ENCODE measurements around the gene PRDM16. TPM values are rescaled to one million over a fixed set of nuclear protein-coding genes. Genes with fewer than 3 reads are reported as not detected.
A peak's percentile ranks its signal among the peaks of the same experiment; 100 is the strongest.

PRDM16 gene
- polyA plus RNA-seq, 6 donors from 2014 or later, result not detected

DNA sequence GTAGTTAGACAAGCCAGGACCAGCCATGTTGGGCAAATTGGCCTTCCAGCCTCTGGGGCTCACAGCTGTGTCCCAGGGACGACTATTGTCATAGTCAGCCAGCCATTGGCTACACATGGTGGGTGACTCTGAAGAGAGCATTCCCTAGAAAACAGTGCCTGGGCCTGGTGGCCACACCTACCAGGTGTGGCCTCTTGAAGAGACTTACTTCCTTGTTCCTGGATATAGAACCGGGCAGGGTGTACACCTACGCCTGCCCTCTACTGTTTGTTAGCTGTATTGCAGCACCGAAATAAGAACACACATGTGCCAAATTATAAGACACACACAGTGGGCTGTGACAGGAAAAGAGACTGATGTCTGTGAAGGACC, 250.9 kb downstream of the PRDM16 start:
- Mint-ChIP-seq H3K27ac (no peak overlapping the region), H3K9me3 (peaks cover 5 to 11% (median 7%) of the 10 kb centered on the region in 7 donors), H3K4me3 (no peak overlapping the region), H3K36me3 (no peaks in the 10 kb centered on the region), H3K27me3 (peaks cover 3 to 22% (median 11%) of the 10 kb centered on the region in 3 donors), H3K4me1 (peaks cover 0 to 11% (median 10%) of the 10 kb centered on the region in 3 donors)
- DNase-seq (no peak), ATAC-seq (ENCODE audit: low read depth in 2 of 2) (peak in 1 of 2 donors; percentile 27)

DNA sequence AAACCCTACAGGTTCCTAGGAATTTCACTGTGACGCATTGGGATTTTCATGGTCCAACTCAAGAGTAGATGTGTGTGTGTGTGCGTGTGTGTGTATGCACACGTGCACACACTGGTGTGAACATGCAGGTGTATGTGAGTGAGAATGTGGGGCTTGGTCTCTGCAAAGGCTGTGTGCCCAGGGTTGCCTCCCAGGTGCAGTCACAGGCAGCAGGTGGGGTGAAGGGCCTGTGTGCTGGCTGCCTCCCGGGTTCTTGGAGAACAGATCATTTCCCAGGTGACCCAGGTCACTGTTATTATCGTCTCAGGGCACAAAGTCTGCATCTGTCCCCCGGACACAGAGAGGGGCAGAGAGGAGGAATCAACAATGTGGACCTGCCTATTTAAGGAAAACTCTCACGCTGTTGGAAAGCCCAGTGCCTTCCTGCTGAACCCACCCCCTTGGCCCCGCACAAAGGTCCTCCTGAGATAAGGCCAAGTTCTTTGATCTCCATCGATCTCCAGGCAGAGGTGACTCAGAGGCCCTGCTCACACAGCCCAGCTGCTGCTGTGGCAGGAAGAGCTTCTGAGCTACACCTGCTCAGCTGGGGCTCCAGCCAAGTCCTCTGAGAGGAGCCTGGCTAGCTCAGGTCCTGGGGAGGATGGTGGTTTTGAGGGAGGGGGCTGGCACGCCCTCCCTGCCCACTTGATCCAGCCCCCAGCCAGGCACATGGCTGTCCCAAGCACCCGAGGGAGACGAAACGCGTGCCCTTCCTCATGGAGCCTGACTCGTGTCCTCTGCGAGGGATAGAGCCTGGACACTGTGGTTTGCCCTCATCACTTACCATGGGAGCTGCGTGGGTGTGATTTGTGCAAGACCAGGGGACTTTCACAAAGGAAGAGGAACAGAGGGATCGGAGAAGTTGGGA, 251.5 kb downstream of the PRDM16 start:
- DNase-seq (no peak), ATAC-seq (ENCODE audit: low read depth in 2 of 2) (no peak)
- no peak overlapping the region for H3K27ac Mint-ChIP-seq
- no peaks in the 10 kb centered on the region for H3K36me3 Mint-ChIP-seq
- H3K9me3 Mint-ChIP-seq, result peaks cover 5 to 10% (median 7%) of the 10 kb centered on the region in 7 donors
- H3K27me3 Mint-ChIP-seq, result peaks cover 3 to 26% (median 13%) of the 10 kb centered on the region in 3 donors
- H3K4me3 Mint-ChIP-seq, result no peak overlapping the region
- H3K4me1 Mint-ChIP-seq, result peaks cover 0 to 11% (median 10%) of the 10 kb centered on the region in 3 donors

DNA sequence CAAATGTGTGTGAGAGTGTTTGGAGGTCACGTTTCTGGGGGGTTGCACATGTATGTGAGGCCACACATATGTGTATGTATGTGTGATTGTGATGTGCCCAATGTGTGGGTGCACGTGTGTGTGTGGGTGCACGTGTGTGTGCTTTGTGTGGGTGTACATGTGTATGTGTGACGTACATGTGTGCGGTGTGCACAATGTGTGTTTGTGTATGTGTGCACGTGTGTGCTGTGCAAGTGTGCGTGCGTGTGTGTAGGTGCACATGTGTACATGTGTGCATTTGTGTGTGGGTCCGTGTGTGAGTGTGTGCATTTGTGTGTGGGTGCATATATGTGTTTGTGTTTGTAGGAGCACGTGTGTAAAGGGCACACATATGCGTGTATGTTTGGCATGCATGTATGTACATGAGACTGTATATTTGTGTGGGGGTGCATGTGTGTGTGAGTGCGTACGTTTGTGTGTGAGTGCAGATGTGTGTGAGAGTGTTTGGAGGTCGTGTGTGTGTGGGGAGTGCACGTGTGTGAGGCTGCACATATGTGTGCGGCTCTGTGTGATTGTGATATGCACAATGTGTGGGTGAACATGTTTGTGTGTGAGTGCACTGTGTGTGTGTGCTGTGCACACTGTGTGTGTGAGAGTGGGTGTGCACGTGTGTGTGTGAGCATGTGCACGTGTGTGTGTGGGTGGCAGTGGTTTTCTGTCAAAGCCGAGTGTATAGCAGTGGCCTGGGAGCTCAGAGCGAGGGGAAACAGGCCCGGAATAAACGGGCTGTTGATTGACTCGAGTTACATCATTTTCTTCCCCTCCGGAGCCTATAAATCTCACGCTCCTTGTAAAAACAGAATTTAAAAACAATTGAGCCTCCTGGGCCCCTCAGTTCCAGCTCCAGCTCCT, 252.8 kb downstream of the PRDM16 start:
- no peak overlapping the region for H3K4me3 Mint-ChIP-seq
- H3K4me1 Mint-ChIP-seq, result peaks cover 0 to 6% (median 5%) of the 10 kb centered on the region in 3 donors
- no peaks in the 10 kb centered on the region for H3K36me3 Mint-ChIP-seq
- ATAC-seq (ENCODE audit: low read depth in 2 of 2) (no peak), DNase-seq (no peak)
- no peak overlapping the region for H3K27ac Mint-ChIP-seq
- peaks cover 3 to 37% (median 13%) of the 10 kb centered on the region in 3 donors for H3K27me3 Mint-ChIP-seq
- peaks cover under 1 to 5% (median 1%) of the 10 kb centered on the region in 7 donors for H3K9me3 Mint-ChIP-seq

DNA sequence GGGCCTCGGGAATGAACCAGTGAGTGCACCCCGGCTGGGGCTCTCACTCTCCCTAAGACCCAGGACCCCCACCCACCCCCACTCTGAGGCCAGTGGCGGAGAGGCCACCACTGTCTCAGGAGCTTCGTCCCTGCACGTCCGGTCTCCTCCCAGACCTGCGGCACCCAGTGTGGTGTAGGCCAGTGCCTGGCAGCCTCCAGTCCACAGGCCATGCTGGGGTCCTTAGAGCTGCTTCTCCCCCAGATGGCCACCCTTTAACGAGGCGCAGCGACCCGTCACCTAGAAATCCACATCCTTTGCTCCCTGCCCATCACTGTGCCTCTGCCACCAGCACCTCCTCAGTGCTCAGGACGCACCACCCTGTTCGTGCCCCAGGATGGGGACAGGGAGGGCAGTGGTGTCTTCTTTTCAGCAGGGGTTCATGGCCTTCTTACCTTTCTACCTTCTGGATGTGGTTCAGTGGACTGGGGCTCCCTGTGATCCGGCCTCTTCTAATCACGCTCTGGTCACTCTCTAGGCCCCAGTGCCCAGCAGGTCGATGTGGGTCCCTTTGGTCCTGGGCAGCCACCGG, 253.5 kb downstream of the PRDM16 start:
- DNase-seq (no peak), ATAC-seq (ENCODE audit: low read depth in 2 of 2) (no peak)
- H3K27me3 Mint-ChIP-seq, result peaks cover 3 to 40% (median 13%) of the 10 kb centered on the region in 3 donors
- H3K4me3 Mint-ChIP-seq, result no peak overlapping the region
- no peaks in the 10 kb centered on the region for H3K36me3 Mint-ChIP-seq
- H3K27ac Mint-ChIP-seq, result no peak overlapping the region
- H3K4me1 Mint-ChIP-seq, result peaks cover 0 to 3% (median 3%) of the 10 kb centered on the region in 3 donors
- H3K9me3 Mint-ChIP-seq, result peaks cover 0 to 3% (median 0%) of the 10 kb centered on the region in 7 donors

DNA sequence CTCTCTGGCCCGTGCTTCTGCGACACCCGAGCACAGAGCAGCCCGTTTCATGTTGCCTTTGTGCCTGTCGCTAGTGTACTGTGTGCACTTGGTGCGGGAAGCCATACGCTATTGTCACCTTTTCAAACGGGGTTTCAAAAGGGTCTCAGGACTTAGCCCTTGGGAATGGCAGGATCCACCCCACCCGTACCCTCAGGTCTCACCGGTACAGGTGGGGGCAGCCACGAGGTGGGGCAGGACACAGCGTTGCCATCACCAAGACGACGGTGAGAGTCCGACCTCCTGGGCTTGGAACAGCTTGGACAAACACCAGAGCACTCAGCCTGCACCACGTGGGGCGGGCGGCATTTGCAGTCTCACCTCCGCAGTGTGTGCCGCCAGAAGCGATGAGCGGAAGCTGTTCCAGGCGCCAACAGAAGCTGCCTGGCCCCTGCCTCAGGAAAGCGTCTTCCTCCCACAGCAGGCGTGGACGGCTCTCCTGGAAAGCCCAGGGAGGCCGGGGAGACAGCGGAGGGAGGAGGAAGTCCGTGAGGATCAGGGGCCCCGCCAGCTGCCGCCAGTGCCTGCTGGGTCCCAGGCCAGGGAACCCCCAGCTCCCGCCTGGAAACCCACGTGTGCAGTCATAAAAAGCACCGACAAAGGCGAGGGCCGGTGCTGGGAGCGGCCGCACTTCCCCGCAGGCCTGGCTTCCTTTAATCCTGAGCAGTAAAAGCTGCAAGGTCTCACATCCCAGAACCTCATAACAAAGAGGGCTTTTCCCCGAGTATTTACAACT, 254.2 kb downstream of the PRDM16 start:
- DNase-seq (no peak), ATAC-seq (ENCODE audit: low read depth in 2 of 2) (no peak)
- Mint-ChIP-seq H3K9me3 (peaks cover 0 to under 1% (median 0%) of the 10 kb centered on the region in 7 donors), H3K27ac (no peak overlapping the region), H3K4me3 (no peak overlapping the region), H3K27me3 (peaks cover 3 to 40% (median 13%) of the 10 kb centered on the region in 3 donors), H3K4me1 (peaks cover 0 to 3% (median 3%) of the 10 kb centered on the region in 3 donors), H3K36me3 (no peaks in the 10 kb centered on the region)

DNA sequence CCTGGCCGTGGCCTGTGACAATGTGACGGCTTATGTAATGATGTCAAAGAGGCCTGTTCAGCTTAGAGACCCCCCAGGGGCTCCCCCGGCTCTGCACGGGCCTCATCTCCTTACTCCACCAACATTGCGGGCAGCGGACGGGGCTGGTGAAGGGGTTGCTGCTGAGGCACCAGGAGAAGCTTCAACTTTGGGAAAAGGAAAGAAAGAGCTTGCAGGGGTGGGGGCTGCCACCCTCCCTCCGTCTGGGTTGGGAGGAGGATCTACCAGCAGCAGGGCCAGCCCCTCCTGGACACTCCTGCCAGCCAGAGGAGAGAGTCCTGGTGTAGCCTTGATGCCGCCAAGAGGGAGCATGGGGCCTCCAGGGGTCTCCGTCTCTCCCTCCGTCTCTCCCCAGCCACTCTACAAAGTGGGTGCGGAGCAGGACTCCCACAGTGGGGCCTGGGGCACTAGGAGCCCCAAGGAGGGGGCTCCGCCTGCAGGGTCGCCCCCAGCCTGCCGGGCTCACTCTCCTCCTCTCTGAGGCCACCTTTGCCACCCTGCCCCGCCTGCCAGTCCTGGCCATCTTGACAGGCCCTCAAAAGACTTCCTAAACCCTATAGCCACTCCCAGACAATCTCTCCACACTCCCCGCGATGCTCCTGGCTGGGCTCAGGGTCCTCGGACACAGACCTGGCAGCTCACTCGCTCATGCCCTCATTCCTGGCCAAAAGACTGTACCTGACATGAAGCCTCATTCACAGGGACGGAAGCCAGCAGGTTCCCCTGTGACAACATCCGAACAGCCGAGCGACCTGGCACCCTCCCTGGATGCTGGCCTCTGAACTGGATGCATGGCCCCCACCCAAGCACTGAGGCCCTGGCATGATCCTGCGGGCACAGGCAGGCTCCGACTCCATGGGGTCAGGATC, 255.0 kb downstream of the PRDM16 start:
- Mint-ChIP-seq H3K4me3 (no peak overlapping the region), H3K27me3 (peaks cover 3 to 40% (median 13%) of the 10 kb centered on the region in 3 donors), H3K27ac (peak overlapping the region in 1 of 6 donors; percentile 82), H3K36me3 (no peaks in the 10 kb centered on the region), H3K9me3 (no peaks in the 10 kb centered on the region), H3K4me1 (peaks cover 0 to 3% (median 3%) of the 10 kb centered on the region in 3 donors)
- ATAC-seq (ENCODE audit: low read depth in 2 of 2) (no peak), DNase-seq (no peak)

DNA sequence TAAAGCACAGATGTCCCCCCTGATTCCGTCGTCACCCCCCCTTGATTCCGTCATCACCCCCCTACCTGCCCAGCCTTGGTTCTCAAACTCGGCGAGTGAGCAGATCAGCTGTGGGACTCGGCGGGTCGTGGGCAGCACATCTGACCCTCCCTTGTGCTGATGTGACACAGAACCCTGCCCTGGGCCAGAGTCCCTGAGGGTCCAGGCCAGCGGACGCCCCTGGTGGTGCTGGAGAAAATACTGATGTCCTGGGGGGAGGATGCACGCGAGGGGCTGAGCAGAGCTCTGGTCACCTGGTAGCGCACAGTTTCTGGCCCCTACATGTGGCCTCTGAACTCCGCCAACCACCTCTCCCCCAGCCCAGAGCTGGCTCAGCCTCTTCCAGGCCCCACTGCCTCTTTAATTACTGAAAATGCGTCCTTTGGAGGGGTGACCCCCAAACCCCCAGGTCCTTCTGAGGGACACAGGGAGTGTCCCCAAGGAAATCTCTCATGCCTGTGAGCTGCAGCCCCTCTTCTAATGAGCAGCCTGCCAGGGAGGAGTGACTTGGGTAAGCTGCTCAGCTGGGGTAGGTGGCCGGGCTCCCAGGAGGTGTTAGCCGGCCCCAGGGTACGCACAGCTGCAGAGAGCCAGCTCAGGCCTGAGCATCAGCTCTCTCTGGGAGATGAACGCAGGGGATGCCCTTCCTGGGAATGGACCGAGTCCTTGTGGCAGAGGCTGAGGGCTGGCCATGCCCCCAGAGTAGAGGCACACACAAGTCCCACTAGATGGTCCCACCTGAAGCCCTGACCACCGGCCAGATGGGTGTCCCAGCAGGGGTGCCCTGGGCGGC, 255.9 kb downstream of the PRDM16 start:
- Mint-ChIP-seq H3K4me1 (peaks cover 0 to 3% (median 3%) of the 10 kb centered on the region in 3 donors), H3K27me3 (peaks cover 3 to 40% (median 13%) of the 10 kb centered on the region in 3 donors), H3K27ac (no peak overlapping the region), H3K9me3 (no peaks in the 10 kb centered on the region), H3K4me3 (no peak overlapping the region), H3K36me3 (no peaks in the 10 kb centered on the region)
- DNase-seq (no peak), ATAC-seq (ENCODE audit: low read depth in 2 of 2) (no peak)

DNA sequence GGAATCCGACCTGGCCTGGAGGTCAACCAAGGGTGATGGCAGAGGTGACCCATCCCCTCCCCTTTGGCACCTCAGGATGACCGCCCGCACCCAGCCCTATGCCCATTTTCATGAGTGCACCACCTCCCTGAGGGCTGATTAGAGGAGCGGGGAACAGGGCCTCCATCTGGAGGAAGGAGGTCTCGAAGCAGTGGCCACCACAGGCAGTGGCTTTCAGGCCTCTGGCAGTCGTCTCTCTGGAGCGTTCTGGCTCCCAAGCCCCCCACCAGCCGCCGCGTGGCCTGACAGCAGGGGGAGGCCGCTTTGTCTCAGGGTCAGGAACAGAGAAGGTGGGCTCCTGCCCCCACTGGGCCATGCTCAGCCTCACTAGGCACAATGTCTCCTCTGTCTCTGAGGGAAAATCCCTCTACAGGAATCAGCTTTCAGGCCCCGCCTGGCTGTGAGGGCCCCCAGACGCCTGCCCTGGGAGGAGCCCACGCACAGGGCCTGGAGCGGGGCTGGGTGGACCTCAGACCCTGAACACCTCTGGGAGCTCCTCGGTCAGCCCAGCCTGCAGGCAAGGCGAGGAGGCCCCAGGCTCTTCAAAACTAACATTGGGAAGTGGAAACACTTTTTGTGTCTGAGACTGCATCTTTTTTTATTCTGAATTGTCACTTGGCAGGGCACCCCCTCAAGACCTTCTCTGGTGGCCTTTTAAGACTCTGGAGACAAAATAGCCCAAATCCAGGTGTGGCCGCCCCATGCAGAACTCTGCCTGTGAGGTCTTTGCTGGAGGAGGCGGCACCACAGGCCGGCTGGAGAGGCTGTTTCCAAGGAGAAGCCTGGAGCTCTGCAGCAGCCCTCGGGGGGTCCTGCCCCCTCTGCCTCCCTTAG, 257.7 kb downstream of the PRDM16 start:
- no peak overlapping the region for H3K27ac Mint-ChIP-seq
- ATAC-seq (ENCODE audit: low read depth in 2 of 2), result no peak

DNA sequence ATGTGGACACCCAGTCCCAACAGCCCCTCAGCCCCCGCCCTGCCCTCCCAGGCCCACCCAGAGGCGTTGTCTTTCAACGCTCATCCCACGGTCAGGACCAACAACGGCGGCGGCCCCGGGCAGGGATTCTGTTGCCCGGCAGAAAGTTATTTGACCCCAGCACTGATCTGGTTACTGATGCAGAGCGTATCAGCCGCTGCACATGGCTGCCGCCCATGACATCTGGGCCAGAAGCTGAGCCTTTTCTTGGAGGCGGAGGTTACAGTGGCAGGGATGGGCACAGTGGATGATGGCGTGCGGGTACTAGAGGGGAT, 258.3 kb downstream of the PRDM16 start:
- no peak overlapping the region for H3K27ac Mint-ChIP-seq
- H3K36me3 Mint-ChIP-seq, result no peaks in the 10 kb centered on the region
- peaks cover 0 to 40% (median 13%) of the 10 kb centered on the region in 3 donors for H3K27me3 Mint-ChIP-seq

More for the DNA sequence above, 257.7 kb downstream of the PRDM16 start:
- DNase-seq, result no peak
- Mint-ChIP-seq H3K9me3 (no peaks in the 10 kb centered on the region), H3K27me3 (peaks cover 0 to 40% (median 13%) of the 10 kb centered on the region in 3 donors), H3K4me3 (no peak overlapping the region), H3K36me3 (no peaks in the 10 kb centered on the region), H3K4me1 (no peaks in the 10 kb centered on the region)

DNA sequence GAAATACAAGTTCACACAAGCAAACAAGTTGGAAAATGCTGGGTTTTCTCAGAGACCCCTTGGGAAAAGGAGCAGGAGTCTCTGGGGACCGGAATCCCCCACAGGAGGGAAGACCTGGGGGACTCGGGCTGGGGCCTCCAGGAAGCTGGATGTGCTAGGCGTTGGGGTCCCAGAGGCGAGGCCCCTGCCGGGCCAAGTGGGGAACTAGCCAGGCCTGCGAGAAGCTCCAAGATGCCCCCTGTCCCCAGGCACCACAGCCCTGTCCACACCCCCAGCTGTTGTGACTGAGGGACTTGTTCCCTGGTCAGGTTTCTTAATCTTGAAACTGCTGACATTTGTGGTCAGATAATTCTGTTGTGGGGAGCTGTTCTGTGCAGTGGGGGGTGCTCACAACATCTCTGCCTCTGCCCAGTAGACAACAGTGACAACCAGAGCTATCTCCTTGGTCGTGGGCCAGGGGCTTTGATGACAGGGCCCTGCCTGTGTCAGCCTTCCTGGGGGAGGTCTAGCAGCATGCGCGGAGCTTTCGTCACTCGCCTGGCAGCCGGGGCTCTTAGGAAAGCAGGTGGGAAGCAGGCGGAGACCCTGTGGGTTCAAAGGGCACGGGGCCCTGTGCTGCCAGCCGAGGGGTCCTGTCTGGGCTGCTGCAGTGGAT, 259.1 kb downstream of the PRDM16 start:
- Mint-ChIP-seq H3K4me1 (no peaks in the 10 kb centered on the region), H3K27ac (peak overlapping the region in 1 of 6 donors; percentile 78), H3K27me3 (peaks cover 0 to 34% (median 20%) of the 10 kb centered on the region in 3 donors), H3K36me3 (no peaks in the 10 kb centered on the region), H3K4me3 (no peak overlapping the region), H3K9me3 (no peaks in the 10 kb centered on the region)
- ATAC-seq (ENCODE audit: low read depth in 2 of 2), result no peak
- DNase-seq, result no peak

More for the DNA sequence above, 258.3 kb downstream of the PRDM16 start:
- Mint-ChIP-seq H3K9me3 (no peaks in the 10 kb centered on the region), H3K4me1 (no peaks in the 10 kb centered on the region), H3K4me3 (no peak overlapping the region)
- no peak for ATAC-seq (ENCODE audit: low read depth in 2 of 2)
- no peak for DNase-seq

Data from naive B cell (primary cell).